Prostate gland (tissue), 2 donors: Measurements from ENCODE around the gene PDHA2. TPM values are rescaled to one million over a fixed set of nuclear protein-coding genes. Genes with fewer than 3 reads are reported as not detected.

Source experiments
- DNase-seq: peaks from one replicate; pipeline ENCODE4 v3.0.0-alpha.2; 2019; ENCODE audit warnings: low spot score
- H3K27ac ChIP-seq, 2 donors: fragments of 200-600 bp; sonication (generic); 2 replicates each; pipeline ENCODE4 v1.5.1; 2017 to 2019
- H3K27me3 ChIP-seq: fragments of 200-600 bp; sonication (generic); replicated peaks from 2 replicates; pipeline ENCODE4 v1.5.1; 2019; ENCODE audit not compliant: insufficient read depth
- H3K36me3 ChIP-seq, 2 donors: fragments of 200-600 bp; sonication (generic); 1 replicate in 1 of 2; 2 replicates in 1 of 2; pipeline versions ENCODE4 v1.5.1 to v1.8.1; 2017 to 2019
- H3K4me1 ChIP-seq: fragments of 200-600 bp; sonication (generic); replicated peaks from 2 replicates; pipeline ENCODE4 v1.5.1; 2019
- H3K4me3 ChIP-seq, 2 donors: fragments of 200-600 bp; sonication (generic); 2 replicates each; pipeline ENCODE4 v1.5.1; 2017 to 2019
- H3K9me3 ChIP-seq: fragments of 200-600 bp; sonication (generic); 2 replicates; pipeline ENCODE4 v1.5.1; 2017
- POLR2A ChIP-seq: fragments of 450-650 bp; IDR thresholded peaks from one replicate; pipeline ENCODE4 v1.6.1; 2016; ENCODE audit warnings: antibody characterized with exemption, mild to moderate bottlenecking
- POLR2AphosphoS5 ChIP-seq: sonication (generic); formaldehyde crosslinking; IDR thresholded peaks from one replicate; pipeline ENCODE4 v1.6.1; 2017; ENCODE audit warnings: antibody characterized with exemption
- WGBS: methylation state at CpG from one replicate; pipeline ENCODE4 v1.1.5; 2018; 5-methylcytosine and 5-hydroxymethylcytosine counted together
- intact Hi-C: fragments of 100-400 bp; cut with DNase I; formaldehyde crosslinking; loops from one replicate; pipeline ENCODE4 v1.14.2; 2022
- small RNA-seq, 2 donors: library from RNA; depleted of rRNA; stranded (forward); fragments of <200 nt; gene quantifications; one replicate each; pipeline ENCODE3, GENCODE V24; 2016
- total RNA-seq, 2 donors: library from RNA; depleted of rRNA; stranded (reverse); fragments of >200 nt; gene quantifications; one replicate each; pipeline ENCODE4 v1.1.0, GENCODE V29; 2016
- TF ChIP-seq, protein P1 (sequence below), 4 experiments: fragments of 200-600 bp in 2 of 4; fragments of 450-650 bp in 2 of 4; sonication (generic) in 2 of 4; IDR thresholded peaks; 1 replicate in 3 of 4; 2 replicates in 1 of 4; pipeline ENCODE4 v1.5.1; 2016 to 2019; ENCODE audit warnings: antibody characterized with exemption in 4 of 4, mild to moderate bottlenecking in 2 of 4, moderate library complexity in 2 of 4

PDHA2 gene
- total RNA-seq, 2 donors from 2014 or later: 2.7 TPM; not detected in 1

DNA sequence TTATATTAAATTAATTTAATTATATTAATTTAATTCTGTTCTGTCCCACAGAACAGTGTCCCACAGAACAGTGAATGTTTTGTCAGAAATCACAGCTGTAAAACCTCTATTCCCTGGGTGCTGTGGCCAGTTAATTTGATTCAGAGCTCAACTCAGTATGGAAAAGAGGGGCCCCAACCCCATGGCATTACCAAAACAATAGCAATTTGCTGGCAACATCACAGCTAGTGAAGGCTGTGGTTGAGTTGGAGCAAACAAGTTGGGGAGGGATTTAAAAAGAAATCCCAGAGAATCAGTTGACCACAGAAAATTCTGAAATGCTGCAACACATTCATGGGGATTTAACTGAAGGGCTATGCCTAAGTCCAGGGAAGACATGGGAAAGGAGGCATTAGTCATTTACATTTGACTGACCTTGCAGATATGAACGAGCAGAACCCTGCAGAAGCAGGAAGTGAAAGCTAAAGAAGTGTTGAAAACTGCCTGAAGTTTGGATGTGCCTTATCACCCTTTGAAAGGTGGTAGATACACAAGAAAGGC, 30.1 kb downstream of the PDHA2 start:
- no peaks in the 10 kb centered on the region for H3K9me3 ChIP-seq
- no peaks in the 10 kb centered on the region for H3K4me1 ChIP-seq
- intact Hi-C loops: no loop called here
- WGBS: 44% methylated on average over 1 of the region's 1 CpG
- H3K36me3 ChIP-seq: no peaks in the 10 kb centered on the region
- H3K4me3 ChIP-seq: no peak overlapping the region
- DNase-seq: no peak
- no peak overlapping the region for H3K27ac ChIP-seq
- H3K27me3 ChIP-seq: no peaks in the 10 kb centered on the region
- TF ChIP-seq POLR2AphosphoS5 (no peak), POLR2A (no peak)
- TF ChIP-seq, protein P1, sequence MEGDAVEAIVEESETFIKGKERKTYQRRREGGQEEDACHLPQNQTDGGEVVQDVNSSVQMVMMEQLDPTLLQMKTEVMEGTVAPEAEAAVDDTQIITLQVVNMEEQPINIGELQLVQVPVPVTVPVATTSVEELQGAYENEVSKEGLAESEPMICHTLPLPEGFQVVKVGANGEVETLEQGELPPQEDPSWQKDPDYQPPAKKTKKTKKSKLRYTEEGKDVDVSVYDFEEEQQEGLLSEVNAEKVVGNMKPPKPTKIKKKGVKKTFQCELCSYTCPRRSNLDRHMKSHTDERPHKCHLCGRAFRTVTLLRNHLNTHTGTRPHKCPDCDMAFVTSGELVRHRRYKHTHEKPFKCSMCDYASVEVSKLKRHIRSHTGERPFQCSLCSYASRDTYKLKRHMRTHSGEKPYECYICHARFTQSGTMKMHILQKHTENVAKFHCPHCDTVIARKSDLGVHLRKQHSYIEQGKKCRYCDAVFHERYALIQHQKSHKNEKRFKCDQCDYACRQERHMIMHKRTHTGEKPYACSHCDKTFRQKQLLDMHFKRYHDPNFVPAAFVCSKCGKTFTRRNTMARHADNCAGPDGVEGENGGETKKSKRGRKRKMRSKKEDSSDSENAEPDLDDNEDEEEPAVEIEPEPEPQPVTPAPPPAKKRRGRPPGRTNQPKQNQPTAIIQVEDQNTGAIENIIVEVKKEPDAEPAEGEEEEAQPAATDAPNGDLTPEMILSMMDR (IDR thresholded peaks at IDR 0.05): no peak

DNA sequence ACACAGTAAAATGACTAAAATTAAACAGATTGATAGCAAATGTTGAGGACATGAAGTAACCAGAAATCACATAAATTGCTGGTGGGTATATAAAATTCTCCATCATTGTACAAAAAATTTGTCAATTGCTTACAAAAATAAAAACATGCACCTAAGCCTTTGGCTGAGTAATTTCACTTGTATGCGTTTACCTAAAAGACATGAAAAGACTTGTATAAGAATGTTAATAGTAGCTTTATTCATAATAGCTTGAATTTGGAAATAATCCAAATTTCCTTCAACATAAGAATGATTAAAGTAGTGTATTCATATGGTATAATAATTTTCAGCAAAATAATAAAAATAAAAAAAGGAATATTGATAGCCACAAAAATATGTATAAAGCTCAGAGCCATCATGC, 37.7 kb downstream of the PDHA2 start:
- Histone ChIP-seq H3K9me3 (no peaks in the 10 kb centered on the region), H3K27me3 (no peaks in the 10 kb centered on the region), H3K36me3 (no peaks in the 10 kb centered on the region), H3K4me1 (no peaks in the 10 kb centered on the region), H3K4me3 (no peak overlapping the region), H3K27ac (no peak overlapping the region)
- WGBS: 68% methylated on average over 1 of the region's 1 CpG
- no peak for DNase-seq
- intact Hi-C loops: no loop called here
- TF ChIP-seq POLR2A (no peak), POLR2AphosphoS5 (no peak)
- TF ChIP-seq, protein P1 (IDR thresholded peaks at IDR 0.05): no peak

DNA sequence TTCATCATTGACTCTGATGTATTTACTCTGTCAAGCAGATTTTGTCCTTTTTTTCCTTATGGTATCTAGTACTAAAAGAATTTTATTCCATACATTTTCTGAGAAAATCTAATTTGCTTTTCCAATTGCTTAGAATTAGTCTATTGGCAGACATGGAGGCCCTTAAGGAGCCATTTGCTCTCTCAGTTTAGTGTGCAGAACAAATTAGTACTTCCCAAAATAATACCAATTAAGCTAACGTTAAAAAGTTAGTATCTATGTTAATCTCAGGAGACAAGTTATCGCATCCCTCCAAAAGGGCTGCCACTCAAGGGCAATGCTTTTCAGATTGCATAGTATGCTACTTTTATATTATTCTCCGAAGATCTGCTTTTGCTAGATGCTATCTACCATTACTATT, 47.7 kb downstream of the PDHA2 start:
- Histone ChIP-seq H3K4me1 (no peaks in the 10 kb centered on the region), H3K27ac (no peak overlapping the region), H3K27me3 (no peaks in the 10 kb centered on the region), H3K9me3 (no peaks in the 10 kb centered on the region), H3K4me3 (no peak overlapping the region), H3K36me3 (no peaks in the 10 kb centered on the region)
- TF ChIP-seq POLR2A (no peak), POLR2AphosphoS5 (no peak)
- TF ChIP-seq, protein P1 (IDR thresholded peaks at IDR 0.05): no peak
- DNase-seq: no peak
- 94% methylated on average over 3 of the region's 3 CpGs for WGBS
- intact Hi-C loops: no loop called here

DNA sequence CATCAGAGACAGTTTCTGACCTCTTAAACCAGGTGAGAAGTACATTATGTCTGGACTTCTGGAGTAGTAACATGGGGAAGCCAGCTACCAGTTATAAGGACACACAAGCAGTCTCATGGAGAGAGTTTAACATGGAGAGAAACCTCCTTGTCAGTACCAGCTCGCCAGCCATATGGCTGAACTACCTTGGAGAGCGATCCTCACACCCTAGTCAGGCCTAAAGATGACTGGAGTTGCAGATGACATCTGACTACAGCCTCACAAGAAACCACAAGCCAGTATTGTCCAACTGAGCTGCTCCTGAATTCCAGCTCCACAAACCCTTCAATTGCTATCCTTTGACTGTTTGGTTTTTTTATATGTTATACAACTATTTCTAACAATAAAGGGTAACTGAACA, 49.8 kb downstream of the PDHA2 start:
- Histone ChIP-seq H3K36me3 (no peaks in the 10 kb centered on the region), H3K9me3 (no peaks in the 10 kb centered on the region), H3K27ac (no peak overlapping the region), H3K27me3 (no peaks in the 10 kb centered on the region), H3K4me3 (no peak overlapping the region), H3K4me1 (no peaks in the 10 kb centered on the region)
- intact Hi-C loops: no loop called here
- no peak for DNase-seq
- TF ChIP-seq POLR2A (no peak), POLR2AphosphoS5 (no peak)
- TF ChIP-seq, protein P1 (IDR thresholded peaks at IDR 0.05): no peak
- 61% methylated on average over 2 of the region's 2 CpGs for WGBS

Small RNAs within 50 kb of the gene (small RNA-seq; reads per million reads assigned to genes)
- 0 reads per million in 2 donors for gene RNU6-1059P
